GM19023 (cell line): ENCODE data around the gene CCDC69.
"Not testable (repeated sequence)": the region's sequence is repeated elsewhere in the genome, so short reads cannot be mapped to it uniquely, and the experiment has no call there.

Experiments
- ATAC-seq: cut with Tn5 transposase; IDR thresholded peaks from one replicate; pipeline ENCODE4 v1.9.1; 2021; ENCODE audit warnings: mild to moderate bottlenecking, moderate library complexity; ENCODE audit not compliant: unreplicated experiment

The CCDC69 gene

GRCh38 chr5:151222790-151223446 is 974 bp downstream of the CCDC69 start:
- ATAC-seq, result peak; percentile 66

DNA sequence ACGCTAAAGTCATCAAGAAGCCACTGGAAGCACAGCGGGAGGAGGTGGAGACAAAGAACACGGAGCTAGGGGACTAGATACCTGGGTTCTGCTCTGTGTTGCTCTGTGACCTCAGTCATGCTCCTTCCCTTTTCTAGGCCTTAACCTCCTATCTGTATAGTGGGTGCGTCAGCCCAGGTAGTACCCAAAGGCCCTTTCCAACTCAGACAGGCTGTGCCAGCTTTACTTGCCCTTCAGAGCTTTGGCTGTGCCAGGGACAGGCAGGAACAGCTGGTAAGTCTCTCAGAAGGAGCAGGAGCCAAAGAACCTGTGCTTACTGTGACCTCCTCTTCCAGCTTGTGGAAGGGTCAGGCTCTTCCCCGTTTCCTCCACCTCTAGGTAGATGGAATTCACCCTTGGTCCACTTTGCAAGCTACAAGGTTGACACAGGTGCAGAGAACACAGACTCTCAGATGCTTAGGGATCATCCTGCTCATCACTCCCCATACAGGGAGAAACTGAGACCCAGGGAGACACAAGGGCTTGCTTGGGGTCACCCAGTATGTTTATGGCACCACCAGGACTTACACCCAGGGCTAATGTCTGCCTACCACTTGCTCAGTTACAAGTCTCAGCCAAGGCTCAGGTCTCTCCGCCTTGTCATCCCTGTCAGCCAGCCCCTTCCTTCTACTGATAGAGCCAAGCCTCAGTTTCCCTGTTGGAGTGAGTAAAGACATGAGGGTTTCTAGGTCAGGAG is 1.7 kb downstream of the CCDC69 start:
- ATAC-seq, result no peak

DNA sequence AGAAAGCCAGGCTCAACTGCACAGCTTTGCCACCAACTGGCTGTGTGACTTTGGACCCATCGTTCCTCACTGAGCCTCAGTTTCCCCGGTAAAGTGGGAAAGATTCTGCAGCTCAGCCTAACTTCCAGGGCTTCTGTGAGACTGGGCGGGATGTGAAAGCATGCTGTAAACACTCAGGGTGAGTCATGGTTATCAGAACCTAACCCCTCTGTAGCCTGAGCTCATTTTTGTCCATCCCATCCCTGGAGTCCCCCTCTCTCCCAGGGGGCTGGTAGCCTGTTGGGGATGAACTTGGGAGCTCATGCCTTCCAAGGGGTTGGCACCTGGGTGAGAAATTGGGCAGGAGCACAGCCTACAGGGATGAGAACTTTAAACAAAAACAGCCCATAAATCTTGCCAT is 2.3 kb downstream of the CCDC69 start:
- ATAC-seq, result no peak

DNA sequence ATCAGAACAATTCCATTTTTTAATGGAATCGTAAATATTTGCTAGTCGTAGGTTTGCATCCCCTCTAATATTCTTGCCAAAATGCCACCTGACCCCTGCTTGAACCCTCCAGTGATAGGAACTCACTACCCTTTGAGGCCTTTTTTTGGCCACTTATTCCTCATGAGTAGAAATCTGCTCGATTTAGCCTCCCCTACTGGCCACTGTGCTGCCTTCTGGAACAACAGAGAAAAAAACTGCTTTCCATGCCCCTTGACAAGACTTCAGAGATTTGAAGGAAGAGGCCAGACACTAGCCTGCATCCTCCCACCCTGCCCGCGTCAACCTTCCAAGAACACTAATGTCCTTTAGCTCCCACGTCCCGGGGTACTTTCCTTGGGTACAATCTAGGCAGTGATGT is 4.1 kb downstream of the CCDC69 start:
- ATAC-seq, result no peak

DNA sequence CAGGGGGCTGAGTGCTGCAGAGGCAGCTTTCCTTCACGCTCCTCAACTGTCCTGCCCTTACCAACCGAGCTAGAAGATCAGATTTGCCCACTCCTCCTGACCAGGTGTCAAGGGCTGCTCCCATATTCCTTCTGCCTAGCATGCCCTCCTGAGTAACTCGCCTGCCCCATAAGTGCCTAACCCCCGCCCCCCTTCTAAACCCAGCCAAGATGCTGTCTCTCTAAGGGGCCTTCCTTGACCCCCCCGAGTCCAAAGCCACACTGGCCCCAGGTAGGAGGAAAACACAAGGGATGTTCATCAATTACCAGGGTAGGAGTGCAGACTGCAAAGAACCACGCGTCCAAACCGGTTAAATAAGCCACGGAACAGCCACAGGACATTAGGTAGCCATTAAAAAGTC is 4.8 kb downstream of the CCDC69 start:
- ATAC-seq, result no peak

DNA sequence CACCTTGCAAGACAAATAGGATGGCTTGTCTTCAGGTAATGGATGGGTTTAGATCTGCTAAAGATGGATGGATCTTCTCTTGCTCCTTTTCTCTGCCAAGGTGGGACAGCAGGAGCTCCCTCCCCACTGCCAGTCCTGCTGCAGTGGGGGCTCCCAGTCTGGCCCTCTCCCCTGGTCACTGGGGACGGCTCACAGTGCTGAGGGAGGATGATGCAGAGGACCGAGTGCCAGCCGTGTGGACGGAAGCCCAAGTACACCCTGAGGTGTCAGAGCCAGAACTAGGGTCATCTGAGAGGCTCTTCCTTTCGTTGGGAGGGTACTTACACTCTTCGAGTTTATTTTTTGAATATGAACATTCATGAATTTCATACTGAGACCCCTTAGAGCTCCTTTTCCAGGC is 5.7 kb downstream of the CCDC69 start:
- ATAC-seq, result no peak

- no peak for ATAC-seq
Measured at GRCh38 chr5:151216781-151217180, 7.1 kb downstream of the CCDC69 start.

- no peak for ATAC-seq
Measured at GRCh38 chr5:151215546-151215880, 8.4 kb downstream of the CCDC69 start.

- ATAC-seq, result peak; percentile 50
Measured at GRCh38 chr5:151214614-151215545, 9.0 kb downstream of the CCDC69 start.

- peak; percentile 77 for ATAC-seq
Measured at GRCh38 chr5:151213803-151214613, 9.9 kb downstream of the CCDC69 start.

DNA sequence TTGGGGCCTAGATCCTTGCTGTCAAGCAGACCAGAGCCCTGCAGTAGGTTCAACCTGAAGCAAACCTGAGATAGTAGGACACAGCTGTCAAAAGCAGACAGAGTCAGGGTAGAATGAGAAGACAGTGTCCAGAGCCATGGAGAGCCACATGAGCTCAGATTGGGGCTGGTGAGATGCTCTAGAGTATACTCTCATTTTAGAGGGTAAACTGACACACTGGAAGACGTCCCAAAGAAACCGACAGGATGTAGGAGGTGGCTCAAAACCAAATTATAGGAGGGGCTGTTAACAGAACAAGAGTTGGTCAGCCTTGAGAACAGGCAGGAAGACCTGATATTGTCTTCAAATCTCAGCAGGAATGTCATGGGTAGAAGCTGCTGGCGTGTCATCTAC is 11.5 kb downstream of the CCDC69 start:
- peak; percentile 6 for ATAC-seq

DNA sequence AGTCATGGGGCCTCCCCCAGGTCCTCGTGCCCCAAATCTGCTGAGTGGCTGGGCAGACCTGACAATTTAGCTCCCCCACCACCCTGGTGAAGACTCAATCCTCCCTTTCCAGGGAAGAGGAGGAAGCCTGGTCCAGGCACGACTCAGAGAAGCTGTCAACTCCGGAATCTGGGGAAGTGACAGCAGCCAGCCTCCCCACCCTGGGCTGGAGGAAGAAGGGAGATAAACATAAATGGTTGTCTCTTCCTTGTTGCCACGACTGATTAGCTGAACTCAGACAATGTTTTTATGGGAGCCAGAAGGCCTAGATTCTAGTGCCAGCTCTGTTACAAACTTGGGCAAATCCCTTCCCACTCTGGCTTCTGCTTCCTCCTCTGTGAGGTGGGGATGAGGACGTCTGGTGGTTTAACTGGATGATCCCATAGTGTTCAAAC is 15.4 kb downstream of the CCDC69 start:
- no peak for ATAC-seq

DNA sequence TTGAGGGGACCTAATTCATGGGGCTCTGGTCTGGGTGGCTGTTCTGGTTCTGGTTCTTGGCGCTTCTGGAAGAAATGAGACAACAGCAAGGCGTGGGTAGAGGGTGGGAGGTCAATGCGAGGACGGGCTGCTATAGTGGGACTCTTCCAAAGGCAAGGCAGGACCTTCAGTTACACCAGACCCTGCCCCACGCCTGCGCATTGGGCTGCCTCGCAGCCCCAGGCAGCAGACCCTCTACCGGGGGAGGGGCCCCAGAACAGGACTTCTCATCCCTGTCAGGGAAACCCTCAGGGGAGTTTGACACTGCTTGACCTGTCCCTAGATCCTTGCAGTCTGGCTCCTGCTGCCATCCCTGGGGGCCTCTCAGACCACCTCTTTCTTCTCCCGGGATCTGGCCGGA is 18.5 kb downstream of the CCDC69 start:
- no peak for ATAC-seq

GRCh38 chr5:151204051-151204450 is 19.8 kb downstream of the CCDC69 start:
- no peak for ATAC-seq

- no peak for ATAC-seq
Measured at GRCh38 chr5:151202381-151203139, 21.3 kb downstream of the CCDC69 start.

- ATAC-seq, result no peak
Measured at GRCh38 chr5:151200913-151201595, 22.8 kb downstream of the CCDC69 start.

DNA sequence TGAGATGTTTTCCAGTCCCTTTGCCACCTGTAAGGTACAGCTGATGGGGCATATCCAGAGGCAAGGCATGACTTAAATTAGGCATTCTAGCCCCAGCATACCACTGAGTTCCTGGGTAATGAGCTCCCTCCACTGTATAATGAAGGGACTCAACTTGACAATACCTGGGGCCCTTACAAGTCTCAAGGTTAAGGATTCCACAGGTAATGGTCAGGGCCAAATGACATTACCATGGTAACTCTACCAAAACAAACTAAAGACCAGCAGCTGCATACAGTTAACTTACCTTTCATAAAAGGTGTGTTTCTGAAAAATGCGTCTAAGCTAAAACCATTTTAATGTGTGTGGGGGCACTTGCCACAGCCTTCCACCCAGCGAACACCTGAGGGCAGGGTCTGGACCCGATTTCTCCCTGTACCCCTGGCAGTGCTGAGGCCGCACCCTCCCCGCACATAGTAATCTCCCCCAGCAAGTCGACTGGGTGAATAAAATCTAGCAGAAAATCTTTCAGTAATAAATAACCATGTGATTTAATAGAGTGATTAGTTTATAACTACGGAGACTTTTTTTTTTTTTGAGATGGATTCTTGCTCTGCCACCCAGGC is 24.2 kb downstream of the CCDC69 start:
- ATAC-seq, result no peak

GRCh38 chr5:151198861-151199260 is 25.0 kb downstream of the CCDC69 start:
- no peak for ATAC-seq

- ATAC-seq, result not testable (repeated sequence)
Measured at GRCh38 chr5:151197291-151197600, 26.6 kb downstream of the CCDC69 start.
